Activated T-cell treated with anti-CD3 and anti-CD28 coated beads, Interleukin-2, amount 50 U/mL, for 24 hours (primary cell): ENCODE data around the gene HACL1.
"Not testable (repeated sequence)": the region's sequence is repeated elsewhere in the genome, so short reads cannot be mapped to it uniquely, and the experiment has no call there.

Experiments used
- DNase-seq: peaks from one replicate; pipeline ENCODE4 v3.0.0-alpha.2; 2020
- H3K27ac Mint-ChIP-seq: 2 replicates; pipeline ENCODE4 v1.8.0; 2020; ENCODE audit warnings: mild to moderate bottlenecking, mixed read lengths
- H3K27me3 Mint-ChIP-seq: 2 replicates; pipeline ENCODE4 v1.8.0; 2020; ENCODE audit warnings: mixed read lengths
- H3K36me3 Mint-ChIP-seq: 2 replicates; pipeline ENCODE4 v1.8.0; 2020; ENCODE audit warnings: low read depth, mixed read lengths
- H3K4me1 Mint-ChIP-seq: 2 replicates; pipeline ENCODE4 v1.8.0; 2020; ENCODE audit warnings: low read depth, mixed read lengths
- H3K4me3 Mint-ChIP-seq: 2 replicates; pipeline ENCODE4 v1.8.0; 2020; ENCODE audit warnings: mild to moderate bottlenecking, moderate library complexity, mixed read lengths
- H3K9me3 Mint-ChIP-seq: 2 replicates; pipeline ENCODE4 v1.8.0; 2020; ENCODE audit warnings: mixed read lengths

Gene HACL1

DNA sequence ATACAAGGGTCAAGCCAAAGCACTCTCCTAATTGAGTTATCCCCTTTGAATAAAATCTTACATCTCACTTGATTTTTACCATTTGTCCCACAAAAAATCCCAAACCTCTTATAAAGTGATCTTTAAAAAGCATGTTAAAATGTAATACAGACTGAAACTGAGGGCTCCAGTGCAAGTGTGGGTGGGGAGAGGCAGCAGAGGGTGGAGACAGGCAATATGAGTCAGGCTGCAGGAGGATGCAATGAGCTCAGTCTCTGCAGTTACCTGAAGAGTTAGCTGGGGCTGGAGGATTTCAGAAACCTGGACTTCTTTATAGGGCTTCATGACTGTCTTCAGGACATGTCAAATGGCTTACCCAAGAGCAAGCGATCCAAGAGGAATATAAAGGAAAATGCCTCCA is 65.6 kb downstream of the HACL1 start:
- H3K4me3 Mint-ChIP-seq = no peak overlapping the region
- no peaks in the 10 kb centered on the region for H3K9me3 Mint-ChIP-seq
- peaks cover 44% of the 10 kb centered on the region for H3K4me1 Mint-ChIP-seq
- H3K27me3 Mint-ChIP-seq = no peaks in the 10 kb centered on the region
- no peak overlapping the region for H3K27ac Mint-ChIP-seq
- no peaks in the 10 kb centered on the region for H3K36me3 Mint-ChIP-seq
- DNase-seq = peak; percentile 52

DNA sequence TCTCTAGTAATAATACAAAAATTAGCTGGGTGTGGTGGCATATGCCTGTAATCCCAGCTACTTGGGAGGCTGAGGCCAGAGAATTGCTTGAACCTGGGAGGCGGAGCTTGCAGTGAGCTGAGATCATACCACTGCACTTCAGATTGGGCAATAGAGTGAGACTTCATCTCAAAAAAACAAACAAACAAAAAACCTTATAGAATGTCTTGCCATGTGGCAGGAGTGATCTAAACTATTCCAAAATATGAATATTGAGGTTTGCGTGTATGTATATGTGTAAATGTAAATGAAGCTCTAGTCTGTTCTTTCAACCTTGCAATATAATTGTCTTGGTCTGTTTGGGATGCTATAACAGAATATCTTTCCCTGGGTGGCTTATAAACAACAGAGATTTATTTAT is 68.8 kb downstream of the HACL1 start:
- not testable (repeated sequence) for H3K9me3 Mint-ChIP-seq, DNase-seq, H3K36me3 Mint-ChIP-seq, H3K4me3 Mint-ChIP-seq, H3K27me3 Mint-ChIP-seq, H3K27ac Mint-ChIP-seq
- H3K4me1 Mint-ChIP-seq = peaks cover 45% of the 10 kb centered on the region

DNA sequence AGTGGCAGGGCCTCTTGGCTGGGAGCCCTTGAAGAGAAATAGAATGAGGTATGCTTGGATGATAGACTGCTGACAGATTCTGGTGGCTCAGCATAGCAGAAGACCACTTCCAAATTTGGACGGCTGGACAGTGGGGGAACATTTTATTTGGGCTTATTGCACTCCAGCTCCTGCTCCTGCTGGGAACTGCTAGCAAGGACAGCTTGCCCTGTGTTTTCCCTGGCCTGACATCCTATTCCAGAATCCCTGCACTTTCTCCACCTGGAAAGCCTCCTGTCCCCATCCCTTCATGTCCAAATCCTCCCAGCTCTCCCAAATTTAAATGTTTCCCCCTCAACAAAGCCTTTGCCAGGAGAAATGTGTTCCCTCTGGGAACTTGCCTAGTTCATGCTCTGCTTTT is 70.0 kb downstream of the HACL1 start:
- no peak overlapping the region for H3K27ac Mint-ChIP-seq
- peaks cover 32% of the 10 kb centered on the region for H3K4me1 Mint-ChIP-seq
- H3K36me3 Mint-ChIP-seq = no peaks in the 10 kb centered on the region

DNA sequence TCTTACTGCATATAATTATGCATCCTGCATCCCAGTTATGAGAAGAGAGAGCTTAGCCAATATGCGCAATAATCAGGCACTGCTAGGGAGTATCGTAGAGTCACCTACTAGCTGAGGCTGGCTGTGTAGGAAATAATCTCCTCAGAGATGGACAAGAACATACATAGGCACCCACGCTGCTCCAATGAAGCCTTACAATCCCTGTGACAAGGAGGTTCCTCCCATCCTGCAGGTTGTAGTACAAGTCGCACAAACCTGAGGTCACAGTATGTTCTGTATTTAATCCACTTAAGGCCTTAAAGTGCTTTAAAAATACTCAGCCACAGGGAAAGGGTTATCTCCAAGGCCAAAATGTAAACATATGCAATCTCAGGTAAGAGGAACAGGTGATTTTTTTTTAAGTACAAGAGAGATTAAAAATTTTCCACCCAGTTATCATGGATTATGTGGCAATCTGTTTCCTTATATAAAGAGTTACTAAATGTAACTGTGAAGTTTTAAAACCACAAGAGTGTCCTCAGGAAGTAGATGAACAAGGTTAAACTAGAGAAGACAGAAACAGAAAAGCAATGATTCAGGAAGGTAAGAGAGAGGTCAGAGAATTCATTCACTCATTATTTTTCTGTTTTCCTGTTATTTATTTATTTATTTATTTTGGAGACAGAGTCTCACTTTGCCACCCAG is 72.4 kb downstream of the HACL1 start:
- Mint-ChIP-seq H3K27me3 (no peaks in the 10 kb centered on the region), H3K4me3 (no peak overlapping the region), H3K4me1 (peaks cover 15% of the 10 kb centered on the region), H3K9me3 (no peaks in the 10 kb centered on the region), H3K27ac (peak overlapping the region; percentile 66), H3K36me3 (no peaks in the 10 kb centered on the region)
- DNase-seq = no peak

More for the DNA sequence above, 70.0 kb downstream of the HACL1 start:
- Mint-ChIP-seq H3K27me3 (no peaks in the 10 kb centered on the region), H3K9me3 (no peaks in the 10 kb centered on the region), H3K4me3 (no peak overlapping the region)
- DNase-seq = no peak

DNA sequence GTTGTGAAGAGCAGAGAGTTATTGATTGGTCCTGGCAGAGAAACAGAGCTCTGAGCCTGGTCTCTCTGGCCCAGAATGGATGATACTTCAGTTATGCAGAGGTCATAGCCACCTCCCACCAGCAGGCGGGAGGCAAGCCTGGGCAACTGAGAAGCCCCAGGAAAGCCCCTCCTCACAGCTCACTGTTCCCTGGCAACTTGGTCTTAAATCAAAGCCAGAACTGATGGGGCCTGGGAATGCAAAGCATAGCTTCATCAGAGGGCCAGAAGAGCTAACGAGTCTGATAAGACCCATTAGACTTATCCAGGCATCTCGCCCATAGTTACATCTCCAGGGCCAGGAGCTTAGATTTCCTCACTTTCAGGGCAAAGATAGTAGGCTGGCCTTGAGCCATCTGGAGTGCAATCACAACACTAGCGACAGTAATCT is 74.3 kb downstream of the HACL1 start:
- Mint-ChIP-seq H3K27ac (no peak overlapping the region), H3K27me3 (no peaks in the 10 kb centered on the region), H3K36me3 (no peaks in the 10 kb centered on the region), H3K4me1 (peaks cover 15% of the 10 kb centered on the region), H3K9me3 (no peaks in the 10 kb centered on the region), H3K4me3 (no peak overlapping the region)
- no peak for DNase-seq

DNA sequence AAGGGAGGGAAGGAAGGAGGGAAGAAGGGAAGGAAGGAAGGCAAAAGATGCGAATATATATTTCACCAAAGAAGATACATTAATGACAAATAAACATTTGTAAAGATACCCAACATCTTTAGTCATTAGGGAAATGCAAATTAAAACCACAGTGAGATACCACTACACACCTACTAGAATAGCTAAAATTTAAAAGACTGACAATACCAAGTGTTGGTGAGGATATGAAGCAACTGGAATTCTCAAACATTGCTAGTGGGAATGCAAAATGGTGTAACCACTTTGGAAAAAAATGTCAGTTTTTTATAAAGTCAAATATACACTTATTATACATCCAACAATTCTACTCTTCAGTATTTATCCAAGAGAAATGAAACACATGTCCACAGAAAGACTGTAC is 75.6 kb downstream of the HACL1 start:
- Mint-ChIP-seq H3K9me3 (no peaks in the 10 kb centered on the region), H3K4me3 (no peak overlapping the region), H3K27me3 (peaks cover 6% of the 10 kb centered on the region), H3K4me1 (peaks cover 25% of the 10 kb centered on the region), H3K36me3 (no peaks in the 10 kb centered on the region), H3K27ac (no peak overlapping the region)
- DNase-seq = no peak

DNA sequence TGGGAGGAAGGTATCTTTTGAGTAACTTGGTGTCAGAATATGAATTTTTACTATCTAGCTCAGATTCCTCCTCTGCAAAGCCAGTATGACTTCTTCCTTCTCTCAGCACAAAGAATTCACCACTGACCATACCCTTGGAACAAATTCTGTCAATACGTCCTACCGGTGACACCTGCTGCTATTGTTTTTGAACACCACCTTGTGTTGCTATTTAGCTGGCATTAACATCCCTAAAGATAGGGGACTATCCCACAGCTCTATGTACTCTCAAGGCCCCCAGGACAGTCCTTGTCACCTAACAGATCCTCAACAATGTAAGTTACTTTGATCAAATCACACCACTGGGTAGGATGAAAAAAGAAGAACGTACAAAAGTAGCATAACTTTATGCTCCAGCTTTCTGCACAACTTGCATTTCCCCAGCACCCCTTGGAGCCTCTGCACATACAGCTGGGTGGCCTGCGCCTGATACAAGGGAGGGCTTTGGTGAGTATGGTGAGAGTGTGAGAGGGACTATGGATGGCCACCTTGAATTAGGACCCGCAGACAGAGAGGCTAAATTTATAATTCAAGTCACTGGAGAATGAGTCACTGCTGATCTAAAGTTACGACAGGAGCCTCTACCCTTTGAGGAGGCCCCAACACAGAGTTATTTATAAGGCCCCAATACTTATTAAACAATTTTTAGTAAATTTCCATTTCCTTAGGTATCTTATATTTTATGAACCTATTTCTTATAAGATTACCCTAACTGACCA is 77.5 kb downstream of the HACL1 start:
- Mint-ChIP-seq H3K27ac (no peak overlapping the region), H3K36me3 (no peaks in the 10 kb centered on the region), H3K4me1 (peaks cover 27% of the 10 kb centered on the region), H3K27me3 (peaks cover 6% of the 10 kb centered on the region), H3K9me3 (no peaks in the 10 kb centered on the region), H3K4me3 (no peak overlapping the region)
- DNase-seq = no peak

DNA sequence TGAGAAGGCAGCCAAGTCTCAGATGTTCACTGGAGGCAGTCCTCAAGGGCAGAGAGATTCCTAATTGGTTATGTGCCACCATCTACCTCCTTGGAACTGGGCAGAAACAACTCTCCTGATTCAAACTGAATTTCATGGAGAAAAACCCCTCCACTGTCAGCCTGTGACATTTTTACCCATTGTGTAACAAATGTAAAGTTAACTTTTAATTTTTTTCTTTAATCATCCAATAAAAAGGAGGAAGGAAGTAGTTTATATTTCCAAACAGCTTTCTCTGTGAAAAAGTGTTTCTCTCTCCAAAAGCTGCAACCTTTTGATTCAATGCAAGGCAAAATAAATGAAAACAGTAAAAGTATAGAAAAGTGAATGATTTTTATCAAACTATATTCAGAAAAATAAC is 79.4 kb downstream of the HACL1 start:
- Mint-ChIP-seq H3K4me1 (peaks cover 24% of the 10 kb centered on the region), H3K4me3 (no peak overlapping the region), H3K27ac (no peak overlapping the region), H3K27me3 (peaks cover 6% of the 10 kb centered on the region), H3K36me3 (no peaks in the 10 kb centered on the region), H3K9me3 (no peaks in the 10 kb centered on the region)
- no peak for DNase-seq

DNA sequence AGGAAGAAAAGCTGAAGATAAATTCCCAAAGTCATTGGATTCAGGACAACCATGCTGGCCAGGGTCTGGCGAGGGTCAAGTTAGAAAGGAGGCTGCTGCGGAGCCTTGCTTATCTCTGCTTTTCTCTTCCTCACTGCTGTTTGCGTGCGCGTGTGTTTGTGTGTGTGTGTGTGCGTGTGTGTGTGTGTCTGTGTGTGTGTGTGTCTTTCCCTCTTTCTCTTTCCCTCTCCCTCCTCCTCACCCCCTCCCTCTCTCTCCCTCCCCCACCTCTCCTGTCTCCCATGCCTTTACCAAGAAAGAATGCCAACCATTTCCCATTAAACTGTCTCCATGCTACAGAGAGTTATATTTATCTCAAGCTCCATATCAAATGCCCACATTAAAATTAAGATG is 79.8 kb downstream of the HACL1 start, which contains the start of gene COLQ:
Gene COLQ, minus strand, starts transcription at position 134 of the 393 bp plus-strand sequence. Its CDS starts 81 bp downstream, at position 53.
- no peaks in the 10 kb centered on the region for H3K9me3 Mint-ChIP-seq
- DNase-seq = no peak
- no peak within 1 kb of the TSS for H3K27ac Mint-ChIP-seq
- no peaks in the 10 kb centered on the region for H3K36me3 Mint-ChIP-seq
- H3K4me1 Mint-ChIP-seq = peaks cover 24% of the 10 kb centered on the region
- peak within 1 kb of the TSS; percentile 51 for H3K4me3 Mint-ChIP-seq
- H3K27me3 Mint-ChIP-seq = peaks cover 6% of the 10 kb centered on the region

DNA sequence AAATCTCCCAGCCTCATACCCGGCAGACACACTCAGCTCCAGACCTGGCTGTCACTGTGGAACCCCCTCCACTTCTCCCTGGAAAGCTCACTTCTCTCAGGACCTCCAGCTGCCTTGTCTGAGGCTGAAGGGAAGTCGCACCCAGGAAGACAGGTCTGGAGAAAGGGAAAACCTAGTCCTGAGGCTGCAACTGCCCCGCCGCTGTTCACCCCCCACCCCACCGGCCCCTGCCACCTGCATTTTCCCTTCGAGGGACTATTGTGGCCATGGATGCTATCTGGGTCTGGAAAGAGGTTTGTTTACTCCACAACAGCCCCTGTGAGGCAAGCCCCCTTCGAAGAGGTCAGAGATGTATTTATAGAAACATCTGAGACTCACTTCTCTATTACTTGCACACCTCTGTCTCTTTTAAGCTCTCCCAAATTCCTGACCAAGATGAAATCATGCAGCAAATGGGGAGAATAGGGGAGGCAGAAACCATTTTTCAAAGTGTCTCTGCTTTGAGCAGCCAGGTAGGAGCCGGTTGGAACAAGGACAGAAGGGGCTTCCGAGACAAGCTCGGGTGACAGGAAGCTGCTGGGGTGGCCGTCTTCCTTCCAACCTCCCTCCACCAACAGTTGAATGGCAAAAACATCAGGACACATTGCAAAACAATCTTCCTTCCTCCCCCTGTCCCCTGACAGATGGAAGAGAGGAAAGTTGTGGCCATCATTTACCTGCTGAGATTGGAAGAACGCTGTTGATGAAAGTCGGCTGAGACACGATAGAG is 80.4 kb downstream of the HACL1 start:
- peaks cover 6% of the 10 kb centered on the region for H3K27me3 Mint-ChIP-seq
- H3K36me3 Mint-ChIP-seq = no peaks in the 10 kb centered on the region
- no peak for DNase-seq
- peak overlapping the region; percentile 51 for H3K4me3 Mint-ChIP-seq
- peaks cover 24% of the 10 kb centered on the region for H3K4me1 Mint-ChIP-seq
- H3K27ac Mint-ChIP-seq = no peak overlapping the region
- H3K9me3 Mint-ChIP-seq = no peaks in the 10 kb centered on the region

DNA sequence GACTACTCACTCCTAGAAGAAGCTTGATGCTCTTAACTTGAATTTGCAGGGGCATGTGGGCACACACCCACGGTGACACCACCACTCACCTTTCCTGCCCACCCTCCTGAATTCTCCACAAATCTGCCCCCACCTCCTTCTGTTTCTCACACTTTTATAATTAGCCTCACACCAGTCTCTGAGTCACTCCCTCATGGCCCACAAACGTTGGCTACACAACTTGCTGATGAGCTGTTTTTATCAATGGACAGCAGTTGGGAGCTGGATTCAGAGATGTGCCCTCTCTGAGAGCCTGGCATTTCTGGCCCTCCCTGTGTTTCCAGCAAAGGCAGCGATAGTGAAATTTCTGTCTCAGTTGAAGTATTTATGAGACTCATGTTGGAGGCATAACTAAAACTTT is 81.2 kb downstream of the HACL1 start:
- Mint-ChIP-seq H3K36me3 (no peaks in the 10 kb centered on the region), H3K27me3 (peaks cover 6% of the 10 kb centered on the region), H3K9me3 (no peaks in the 10 kb centered on the region), H3K4me1 (peaks cover 24% of the 10 kb centered on the region), H3K27ac (no peak overlapping the region), H3K4me3 (no peak overlapping the region)
- no peak for DNase-seq

DNA sequence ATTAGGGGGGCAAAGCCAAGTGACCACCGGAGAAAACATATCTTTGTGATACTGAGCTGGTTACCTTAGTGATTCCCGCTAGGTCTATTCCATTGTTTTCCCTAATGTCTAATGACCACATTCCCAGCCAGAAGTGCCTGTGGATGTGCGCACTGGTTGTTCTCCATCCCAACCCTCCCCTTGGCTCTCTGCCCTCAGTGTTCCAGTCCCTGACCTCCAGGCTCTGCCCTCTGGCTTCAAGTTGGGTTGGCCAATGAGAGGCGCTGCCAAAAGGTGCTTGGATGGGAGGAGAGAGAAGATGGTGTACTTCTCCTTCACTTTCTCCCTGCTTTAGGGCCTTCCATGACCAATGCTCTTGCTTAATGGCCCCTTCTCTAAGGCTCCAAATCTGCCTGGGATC is 82.3 kb downstream of the HACL1 start:
- H3K4me1 Mint-ChIP-seq = peaks cover 24% of the 10 kb centered on the region
- no peaks in the 10 kb centered on the region for H3K36me3 Mint-ChIP-seq
- no peaks in the 10 kb centered on the region for H3K9me3 Mint-ChIP-seq
- peaks cover 6% of the 10 kb centered on the region for H3K27me3 Mint-ChIP-seq
- no peak overlapping the region for H3K4me3 Mint-ChIP-seq
- no peak for DNase-seq
- no peak overlapping the region for H3K27ac Mint-ChIP-seq

DNA sequence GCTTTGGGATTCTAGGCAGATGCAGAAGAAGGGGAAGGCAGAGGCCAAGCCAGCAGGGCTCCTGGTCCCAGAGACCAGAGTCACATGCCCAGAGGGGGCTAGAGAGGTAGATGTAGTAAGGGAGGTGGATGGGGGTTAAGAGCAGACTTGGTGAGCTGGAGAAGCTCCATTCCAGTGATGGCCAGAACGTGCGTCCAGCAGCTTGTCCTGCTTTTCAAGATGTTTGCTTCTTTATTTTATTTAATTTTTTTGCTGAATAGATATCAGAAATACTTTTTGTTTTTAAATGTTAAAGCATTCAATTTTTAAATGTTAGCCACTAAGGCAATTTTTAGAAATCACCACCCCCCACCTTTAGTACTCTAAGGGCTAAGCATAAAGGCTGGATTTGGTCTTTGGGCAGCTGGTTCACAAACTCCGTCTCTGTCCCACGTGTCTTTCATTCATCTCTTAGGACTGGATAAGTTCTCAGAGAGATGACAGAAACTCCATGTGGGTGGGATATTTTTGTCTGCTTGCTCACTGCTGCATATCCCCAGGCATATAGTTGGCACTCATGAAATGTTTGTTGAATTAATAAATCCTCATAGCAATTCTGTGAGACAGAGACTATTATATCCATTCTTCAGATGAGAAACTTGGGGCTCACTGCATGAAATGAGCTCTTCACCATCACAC is 86.6 kb downstream of the HACL1 start:
- no peak overlapping the region for H3K4me3 Mint-ChIP-seq
- H3K27ac Mint-ChIP-seq = no peak overlapping the region
- H3K36me3 Mint-ChIP-seq = no peaks in the 10 kb centered on the region
- no peak for DNase-seq
- H3K27me3 Mint-ChIP-seq = no peaks in the 10 kb centered on the region
- no peaks in the 10 kb centered on the region for H3K9me3 Mint-ChIP-seq
- H3K4me1 Mint-ChIP-seq = peaks cover 12% of the 10 kb centered on the region

DNA sequence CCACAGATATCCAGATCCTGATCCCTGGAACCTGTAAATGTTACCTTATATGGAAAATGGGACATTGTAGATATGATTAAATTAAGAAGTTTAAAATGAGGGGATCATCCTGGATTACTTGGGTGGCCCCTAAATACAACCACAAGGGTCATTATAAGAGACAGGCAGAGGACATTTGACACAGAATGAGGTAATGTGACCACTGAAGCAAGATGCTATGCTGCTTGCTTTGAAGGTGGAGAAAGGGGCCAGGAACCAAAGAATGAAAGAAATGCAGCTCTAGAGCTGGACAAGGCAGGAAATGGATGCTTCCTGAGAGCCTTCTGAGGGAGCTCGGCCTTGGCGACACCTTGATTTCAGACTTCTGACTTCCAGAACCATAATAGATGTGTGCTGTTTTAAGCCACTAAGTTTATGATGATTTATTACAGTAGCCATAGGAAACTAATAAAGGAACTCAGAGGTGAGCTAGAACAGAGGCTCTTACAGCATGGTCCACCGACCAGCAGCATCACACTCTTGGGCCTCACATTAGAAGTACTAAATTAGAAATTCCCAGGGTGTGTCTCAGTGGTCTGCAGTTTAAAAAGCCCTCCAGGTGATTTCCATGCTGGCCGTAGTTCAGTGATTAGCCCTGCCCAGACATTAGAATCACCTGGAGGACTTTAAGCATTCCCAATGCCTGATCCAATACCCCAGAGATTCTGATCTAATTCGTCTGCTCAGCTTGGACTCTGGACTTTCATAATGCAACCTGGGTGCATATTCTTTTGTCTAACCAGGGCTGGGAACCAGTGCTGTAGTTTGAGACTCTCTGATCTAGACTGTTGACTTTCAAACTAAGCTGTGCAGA is 87.3 kb downstream of the HACL1 start:
- H3K27ac Mint-ChIP-seq = no peak overlapping the region
- DNase-seq = no peak
- peaks cover 6% of the 10 kb centered on the region for H3K4me1 Mint-ChIP-seq
- no peaks in the 10 kb centered on the region for H3K27me3 Mint-ChIP-seq
- no peaks in the 10 kb centered on the region for H3K9me3 Mint-ChIP-seq
- no peak overlapping the region for H3K4me3 Mint-ChIP-seq
- H3K36me3 Mint-ChIP-seq = no peaks in the 10 kb centered on the region
